Measurements from ENCODE around the gene WDR41. TPM values are rescaled to one million over a fixed set of nuclear protein-coding genes. Genes with fewer than 3 reads are reported as not detected.
A peak's percentile ranks its signal among the peaks of the same experiment; 100 is the strongest.

Gene WDR41
- total RNA-seq, 1 experiment from 2014 or later, result 25.2 TPM

DNA sequence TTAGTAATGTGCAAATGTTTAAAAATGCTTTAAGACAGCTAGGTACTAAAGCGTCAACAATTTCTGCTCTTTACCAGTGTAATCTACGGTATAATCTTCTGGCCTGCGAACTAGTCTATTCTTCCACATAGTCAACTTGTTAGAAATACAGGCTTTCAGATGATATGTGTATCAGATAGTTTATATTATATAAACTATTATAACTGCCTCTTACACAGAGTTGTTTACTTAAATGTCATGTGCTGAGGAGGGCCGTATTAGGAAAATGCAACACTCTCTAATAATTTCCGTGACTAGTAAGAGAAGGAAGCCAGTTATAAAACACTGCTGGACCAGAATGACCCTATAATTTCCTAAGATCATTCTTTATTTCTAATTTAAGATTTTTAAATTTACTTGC is 63.6 kb downstream of the WDR41 start:
- Histone ChIP-seq H3K9me2 (ENCODE audit: insufficient read depth) (no peaks in the 10 kb centered on the region), H3K27me3 (ENCODE audit: insufficient read depth, low read depth) (no peaks in the 10 kb centered on the region), H3F3A (ENCODE audit: insufficient read depth, low read depth) (peaks cover 18% of the 10 kb centered on the region), H3K4me2 (no peak overlapping the region), H3K9me3 (ENCODE audit: insufficient read depth, low read depth) (no peaks in the 10 kb centered on the region), H3K79me2 (ENCODE audit: low read depth) (no peaks in the 10 kb centered on the region), H2AFZ (no peak overlapping the region), H3K4me3 (no peak overlapping the region), H3K27ac (no peak overlapping the region), H3K4me1 (replicated peaks; ENCODE audit: insufficient read depth) (peaks cover 33% of the 10 kb centered on the region), H3K36me3 (ENCODE audit: low read depth) (no peaks in the 10 kb centered on the region), H4K20me1 (ENCODE audit: insufficient read depth) (no peaks in the 10 kb centered on the region)
- intact Hi-C loops (cut with micrococcal nuclease; ENCODE audit: unreplicated experiment), result no loop called here
- BruUV-seq (replicated peaks), result no TSS peak
- CTCF ChIA-PET, result no interaction called here
- TF ChIP-seq, protein P1, sequence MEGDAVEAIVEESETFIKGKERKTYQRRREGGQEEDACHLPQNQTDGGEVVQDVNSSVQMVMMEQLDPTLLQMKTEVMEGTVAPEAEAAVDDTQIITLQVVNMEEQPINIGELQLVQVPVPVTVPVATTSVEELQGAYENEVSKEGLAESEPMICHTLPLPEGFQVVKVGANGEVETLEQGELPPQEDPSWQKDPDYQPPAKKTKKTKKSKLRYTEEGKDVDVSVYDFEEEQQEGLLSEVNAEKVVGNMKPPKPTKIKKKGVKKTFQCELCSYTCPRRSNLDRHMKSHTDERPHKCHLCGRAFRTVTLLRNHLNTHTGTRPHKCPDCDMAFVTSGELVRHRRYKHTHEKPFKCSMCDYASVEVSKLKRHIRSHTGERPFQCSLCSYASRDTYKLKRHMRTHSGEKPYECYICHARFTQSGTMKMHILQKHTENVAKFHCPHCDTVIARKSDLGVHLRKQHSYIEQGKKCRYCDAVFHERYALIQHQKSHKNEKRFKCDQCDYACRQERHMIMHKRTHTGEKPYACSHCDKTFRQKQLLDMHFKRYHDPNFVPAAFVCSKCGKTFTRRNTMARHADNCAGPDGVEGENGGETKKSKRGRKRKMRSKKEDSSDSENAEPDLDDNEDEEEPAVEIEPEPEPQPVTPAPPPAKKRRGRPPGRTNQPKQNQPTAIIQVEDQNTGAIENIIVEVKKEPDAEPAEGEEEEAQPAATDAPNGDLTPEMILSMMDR (conservative IDR thresholded peaks at IDR 0.05), result no peak
- no peak for TF ChIP-seq EZH2 (IDR thresholded peaks at IDR 0.05; ENCODE audit: low read depth)
- no peak for DNase-seq
- POLR2A ChIA-PET (ENCODE audit: unreplicated experiment), result no interaction called here

DNA sequence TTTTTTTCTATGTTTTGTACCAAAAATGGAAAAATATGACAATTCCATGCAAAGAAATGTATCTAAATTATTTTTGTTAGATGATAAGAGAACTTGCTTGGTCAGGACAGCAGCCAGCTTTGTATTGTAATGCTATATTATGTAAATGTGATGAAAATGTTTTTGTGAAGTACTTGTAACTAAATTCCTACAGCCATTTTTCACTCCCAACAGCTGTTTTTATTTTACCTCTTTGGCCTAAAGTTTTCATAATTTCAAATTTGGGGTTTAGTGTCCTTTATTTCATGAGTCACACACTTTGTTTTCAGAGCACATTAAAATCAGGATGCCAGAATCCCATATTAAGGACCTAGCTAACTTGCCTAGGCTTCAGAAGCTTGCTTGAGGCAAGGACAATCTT is 64.1 kb downstream of the WDR41 start:
- CTCF ChIA-PET, result no interaction called here
- Histone ChIP-seq H3K9me3 (ENCODE audit: insufficient read depth, low read depth) (no peaks in the 10 kb centered on the region), H3F3A (ENCODE audit: insufficient read depth, low read depth) (peaks cover 18% of the 10 kb centered on the region), H3K4me3 (no peak overlapping the region), H4K20me1 (ENCODE audit: insufficient read depth) (no peaks in the 10 kb centered on the region), H3K4me1 (replicated peaks; ENCODE audit: insufficient read depth) (peaks cover 33% of the 10 kb centered on the region), H3K27me3 (ENCODE audit: insufficient read depth, low read depth) (no peaks in the 10 kb centered on the region), H3K79me2 (ENCODE audit: low read depth) (no peaks in the 10 kb centered on the region), H2AFZ (no peak overlapping the region), H3K27ac (no peak overlapping the region), H3K36me3 (ENCODE audit: low read depth) (no peaks in the 10 kb centered on the region), H3K9me2 (ENCODE audit: insufficient read depth) (no peaks in the 10 kb centered on the region), H3K4me2 (no peak overlapping the region)
- POLR2A ChIA-PET (ENCODE audit: unreplicated experiment), result no interaction called here
- BruUV-seq (replicated peaks), result no TSS peak
- DNase-seq, result no peak
- intact Hi-C loops (cut with micrococcal nuclease; ENCODE audit: unreplicated experiment), result no loop called here
- TF ChIP-seq, protein P1 (conservative IDR thresholded peaks at IDR 0.05), result no peak
- no peak for TF ChIP-seq EZH2 (IDR thresholded peaks at IDR 0.05; ENCODE audit: low read depth)

DNA sequence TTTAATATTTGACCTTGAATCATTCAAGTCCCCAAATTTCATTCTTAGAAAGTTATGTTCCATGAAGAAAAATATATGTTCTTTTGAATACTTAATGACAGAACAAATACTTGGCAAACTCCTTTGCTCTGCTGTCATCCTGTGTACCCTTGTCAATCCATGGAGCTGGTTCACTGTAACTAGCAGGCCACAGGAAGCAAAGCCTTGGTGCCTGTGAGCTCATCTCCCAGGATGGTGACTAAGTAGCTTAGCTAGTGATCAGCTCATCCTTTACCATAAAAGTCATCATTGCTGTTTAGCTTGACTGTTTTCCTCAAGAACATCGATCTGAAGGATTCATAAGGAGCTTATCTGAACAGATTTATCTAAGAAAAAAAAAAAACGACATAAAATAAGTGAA is 65.4 kb downstream of the WDR41 start:
- TF ChIP-seq, protein P1 (conservative IDR thresholded peaks at IDR 0.05), result no peak
- TF ChIP-seq EZH2 (IDR thresholded peaks at IDR 0.05; ENCODE audit: low read depth), result no peak
- Histone ChIP-seq H3K79me2 (ENCODE audit: low read depth) (no peaks in the 10 kb centered on the region), H3K4me3 (no peak overlapping the region), H3K36me3 (ENCODE audit: low read depth) (no peaks in the 10 kb centered on the region), H3K4me1 (replicated peaks; ENCODE audit: insufficient read depth) (peaks cover 32% of the 10 kb centered on the region), H2AFZ (no peak overlapping the region), H3F3A (ENCODE audit: insufficient read depth, low read depth) (peaks cover 18% of the 10 kb centered on the region), H4K20me1 (ENCODE audit: insufficient read depth) (no peaks in the 10 kb centered on the region), H3K27ac (no peak overlapping the region), H3K9me3 (ENCODE audit: insufficient read depth, low read depth) (no peaks in the 10 kb centered on the region), H3K9me2 (ENCODE audit: insufficient read depth) (no peaks in the 10 kb centered on the region), H3K4me2 (peak overlapping the region; percentile 12; the same call in 1 of the 2 replicates), H3K27me3 (ENCODE audit: insufficient read depth, low read depth) (no peaks in the 10 kb centered on the region)
- BruUV-seq (replicated peaks), result no TSS peak
- intact Hi-C loops (cut with micrococcal nuclease; ENCODE audit: unreplicated experiment), result no loop called here
- peak in 1 of 2 experiments; percentile 36 for DNase-seq
- ChIA-PET CTCF (interaction anchor here (0.5 kb wide), 1 partner anchor 156 kb away, joined by 3 read pairs; no protein-coding TSS in a partner anchor), POLR2A (ENCODE audit: unreplicated experiment) (interaction anchor here (0.7 kb wide), 1 partner anchor 1082 kb away, joined by 4 read pairs; no protein-coding TSS in a partner anchor)
